Mammary epithelial cell (primary cell): Measurements from ENCODE around the gene KCNK4.

Experiments used
- EZH2 ChIP-seq: IDR thresholded peaks from 2 replicates; pipeline ENCODE4 v1.6.1; 2012; ENCODE audit warnings: low read length, inconsistent platforms, borderline replicate concordance
- TF ChIP-seq, protein P1 (sequence below), 2 donors: IDR thresholded peaks in 1 of 2; conservative IDR thresholded peaks in 1 of 2; 2 replicates each; pipeline ENCODE4 v1.5.1; 2011 to 2012; ENCODE audit warnings: inconsistent platforms in 2 of 2, low read length in 2 of 2, mild to moderate bottlenecking in 2 of 2, control low read depth in 1 of 2, low read depth in 1 of 2; ENCODE audit not compliant: insufficient read depth in 1 of 2; ENCODE audit errors: extremely low read depth in 1 of 2

DNA sequence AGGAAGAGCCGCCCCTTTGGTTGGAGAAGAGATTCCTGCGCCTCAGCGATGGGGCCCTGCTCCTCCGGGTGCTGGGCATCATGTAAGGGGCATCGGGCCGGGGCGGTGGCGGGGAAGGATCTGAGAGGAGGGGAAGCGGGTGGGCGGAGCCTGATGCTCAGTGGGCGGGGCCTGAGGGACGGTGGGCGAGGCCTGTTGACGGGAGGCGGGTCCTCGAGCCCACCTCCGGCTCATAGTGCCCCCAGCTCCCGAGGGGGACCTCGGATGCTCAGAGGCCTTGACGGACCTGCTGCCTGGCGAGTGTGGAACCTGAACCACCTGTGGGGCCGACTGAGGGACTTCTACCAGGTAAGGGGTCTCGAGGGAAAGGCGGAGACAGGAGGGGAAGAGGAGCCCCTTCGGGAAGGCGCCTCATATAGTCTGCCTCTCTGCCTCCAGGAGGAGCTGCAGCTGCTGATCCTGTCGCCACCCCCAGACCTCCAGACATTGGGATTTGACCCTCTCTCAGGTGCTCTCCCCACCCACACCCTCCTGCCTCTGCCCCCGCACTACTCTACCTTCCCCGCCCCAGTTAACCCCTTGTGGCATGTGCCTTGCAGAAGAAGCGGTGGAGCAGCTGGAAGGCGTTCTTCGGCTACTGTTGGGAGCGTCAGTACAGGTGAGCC is 49.7 kb downstream of the KCNK4 start:
- TF ChIP-seq EZH2, result no peak
- TF ChIP-seq, protein P1, sequence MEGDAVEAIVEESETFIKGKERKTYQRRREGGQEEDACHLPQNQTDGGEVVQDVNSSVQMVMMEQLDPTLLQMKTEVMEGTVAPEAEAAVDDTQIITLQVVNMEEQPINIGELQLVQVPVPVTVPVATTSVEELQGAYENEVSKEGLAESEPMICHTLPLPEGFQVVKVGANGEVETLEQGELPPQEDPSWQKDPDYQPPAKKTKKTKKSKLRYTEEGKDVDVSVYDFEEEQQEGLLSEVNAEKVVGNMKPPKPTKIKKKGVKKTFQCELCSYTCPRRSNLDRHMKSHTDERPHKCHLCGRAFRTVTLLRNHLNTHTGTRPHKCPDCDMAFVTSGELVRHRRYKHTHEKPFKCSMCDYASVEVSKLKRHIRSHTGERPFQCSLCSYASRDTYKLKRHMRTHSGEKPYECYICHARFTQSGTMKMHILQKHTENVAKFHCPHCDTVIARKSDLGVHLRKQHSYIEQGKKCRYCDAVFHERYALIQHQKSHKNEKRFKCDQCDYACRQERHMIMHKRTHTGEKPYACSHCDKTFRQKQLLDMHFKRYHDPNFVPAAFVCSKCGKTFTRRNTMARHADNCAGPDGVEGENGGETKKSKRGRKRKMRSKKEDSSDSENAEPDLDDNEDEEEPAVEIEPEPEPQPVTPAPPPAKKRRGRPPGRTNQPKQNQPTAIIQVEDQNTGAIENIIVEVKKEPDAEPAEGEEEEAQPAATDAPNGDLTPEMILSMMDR (conservative IDR thresholded peaks at IDR 0.05 in 1 of 2, IDR thresholded peaks at IDR 0.05 in 1 of 2; ENCODE audit: extremely low read depth in 1 of 2, insufficient read depth in 1 of 2, low read depth in 1 of 2, low read length in 2 of 2), result no peak
